IPS-18a (cell line): ENCODE results near the gene PRCC.

Experiments
- H3K27ac ChIP-seq: one replicate; pipeline ENCODE4 v1.5.1; 2013; ENCODE audit warnings: low read length
- H3K27me3 ChIP-seq: one replicate; pipeline ENCODE4 v1.6.1; 2013; ENCODE audit warnings: mild to moderate bottlenecking, low read length; ENCODE audit not compliant: control insufficient read depth, insufficient read depth
- H3K36me3 ChIP-seq: one replicate; pipeline ENCODE4 v1.6.1; 2013; ENCODE audit warnings: low read depth, low read length; ENCODE audit not compliant: control insufficient read depth
- H3K4me1 ChIP-seq: one replicate; pipeline ENCODE4 v1.6.1; 2013; ENCODE audit warnings: low read depth, low read length; ENCODE audit not compliant: control insufficient read depth
- H3K4me3 ChIP-seq: one replicate; pipeline ENCODE4 v1.5.1; 2013; ENCODE audit warnings: low read length
- H3K9ac ChIP-seq: one replicate; pipeline ENCODE4 v1.6.1; 2013; ENCODE audit warnings: mild to moderate bottlenecking, low read length, moderate library complexity
- H3K9me3 ChIP-seq: one replicate; pipeline ENCODE4 v1.6.1; 2013; ENCODE audit warnings: low read depth, low read length; ENCODE audit not compliant: control insufficient read depth

Gene PRCC

DNA sequence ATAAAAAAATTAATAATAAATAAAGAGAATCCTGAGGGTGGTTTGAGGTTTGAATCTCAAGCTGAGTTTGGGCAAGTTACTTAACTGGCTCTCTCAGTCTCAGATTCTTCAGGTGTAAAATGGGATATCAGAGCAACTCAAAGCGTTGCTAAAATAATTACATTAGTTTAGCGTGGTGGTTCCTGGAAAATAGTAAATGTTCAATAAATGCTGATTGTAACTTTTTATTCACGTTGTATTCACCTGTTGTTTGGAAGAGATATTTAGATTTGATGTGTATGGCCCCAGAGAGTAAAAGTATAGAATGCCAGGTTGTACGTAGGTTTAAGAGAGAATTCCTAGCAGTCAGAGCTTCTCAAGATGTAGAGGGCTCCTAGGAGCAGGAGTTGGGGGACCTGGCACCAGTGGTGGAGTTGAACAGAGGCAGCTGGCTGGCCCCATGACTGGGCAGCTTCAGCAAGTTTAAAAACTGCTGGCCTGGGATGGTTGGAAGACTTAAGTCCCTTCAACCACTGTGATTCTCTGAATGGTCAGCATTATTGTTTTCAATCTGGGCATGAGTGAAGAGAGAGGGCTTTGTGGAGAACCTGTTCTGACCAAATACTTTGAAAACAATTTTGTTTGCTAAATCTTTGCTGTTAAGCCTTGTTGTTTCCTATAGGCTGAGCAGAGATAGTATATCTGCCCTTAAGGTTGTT, 22.4 kb downstream of the PRCC start:
- H3K4me3 ChIP-seq = no peak overlapping the region
- H3K9me3 ChIP-seq = no peaks in the 10 kb centered on the region
- H3K4me1 ChIP-seq = no peaks in the 10 kb centered on the region
- H3K27ac ChIP-seq = no peak overlapping the region
- peaks cover 66% of the 10 kb centered on the region for H3K36me3 ChIP-seq
- no peak overlapping the region for H3K9ac ChIP-seq
- H3K27me3 ChIP-seq = no peaks in the 10 kb centered on the region

GRCh38 chr1:156794506-156795373, 27.4 kb downstream of the PRCC start:
- Histone ChIP-seq H3K27ac (no peak overlapping the region), H3K36me3 (peaks cover 82% of the 10 kb centered on the region), H3K9me3 (no peaks in the 10 kb centered on the region), H3K4me3 (no peak overlapping the region), H3K4me1 (no peaks in the 10 kb centered on the region), H3K9ac (no peak overlapping the region), H3K27me3 (no peaks in the 10 kb centered on the region)

DNA sequence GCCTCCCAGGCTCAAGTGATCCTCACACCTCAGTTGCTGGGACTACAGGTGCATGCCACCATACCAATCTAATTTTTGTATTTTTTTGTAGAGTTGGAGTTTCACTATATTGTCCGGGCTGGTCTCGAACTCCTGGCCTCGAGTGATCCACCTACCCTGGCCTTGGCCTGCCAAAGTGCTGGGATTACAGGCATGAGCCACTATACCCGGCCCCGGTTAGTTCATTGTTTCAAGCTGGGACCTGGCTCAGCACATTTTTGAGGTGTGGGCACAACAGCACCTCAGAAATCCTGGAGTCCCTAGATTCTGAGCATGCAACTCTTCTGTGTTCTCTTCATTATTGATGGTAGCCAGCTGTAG, 28.0 kb downstream of the PRCC start:
- H3K27me3 ChIP-seq = no peaks in the 10 kb centered on the region
- H3K9me3 ChIP-seq = no peaks in the 10 kb centered on the region
- H3K27ac ChIP-seq = no peak overlapping the region
- H3K9ac ChIP-seq = no peak overlapping the region
- H3K4me3 ChIP-seq = no peak overlapping the region
- H3K4me1 ChIP-seq = no peaks in the 10 kb centered on the region
- peaks cover 85% of the 10 kb centered on the region for H3K36me3 ChIP-seq

DNA sequence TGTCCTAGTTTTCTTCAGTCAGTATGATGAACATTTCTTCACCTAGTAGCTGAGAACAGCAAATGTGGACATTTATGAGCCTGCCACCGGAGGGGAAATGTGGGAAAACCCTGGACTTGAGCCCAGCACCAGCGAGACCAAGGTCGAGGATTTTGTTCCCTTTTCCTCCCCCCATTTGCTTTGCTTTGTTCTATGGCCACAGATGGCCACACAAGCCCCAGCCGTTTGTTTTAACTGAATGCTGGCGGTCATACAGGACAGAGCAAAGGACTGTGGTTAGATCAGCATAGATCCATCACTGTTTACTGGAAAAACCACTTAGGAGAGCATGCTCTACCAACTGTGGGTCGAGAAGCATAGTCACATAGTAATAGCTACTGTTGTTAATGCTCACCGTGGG, 28.5 kb downstream of the PRCC start:
- Histone ChIP-seq H3K36me3 (peaks cover 89% of the 10 kb centered on the region), H3K27me3 (no peaks in the 10 kb centered on the region), H3K9ac (no peak overlapping the region), H3K4me3 (no peak overlapping the region), H3K4me1 (no peaks in the 10 kb centered on the region), H3K27ac (no peak overlapping the region), H3K9me3 (no peaks in the 10 kb centered on the region)

DNA sequence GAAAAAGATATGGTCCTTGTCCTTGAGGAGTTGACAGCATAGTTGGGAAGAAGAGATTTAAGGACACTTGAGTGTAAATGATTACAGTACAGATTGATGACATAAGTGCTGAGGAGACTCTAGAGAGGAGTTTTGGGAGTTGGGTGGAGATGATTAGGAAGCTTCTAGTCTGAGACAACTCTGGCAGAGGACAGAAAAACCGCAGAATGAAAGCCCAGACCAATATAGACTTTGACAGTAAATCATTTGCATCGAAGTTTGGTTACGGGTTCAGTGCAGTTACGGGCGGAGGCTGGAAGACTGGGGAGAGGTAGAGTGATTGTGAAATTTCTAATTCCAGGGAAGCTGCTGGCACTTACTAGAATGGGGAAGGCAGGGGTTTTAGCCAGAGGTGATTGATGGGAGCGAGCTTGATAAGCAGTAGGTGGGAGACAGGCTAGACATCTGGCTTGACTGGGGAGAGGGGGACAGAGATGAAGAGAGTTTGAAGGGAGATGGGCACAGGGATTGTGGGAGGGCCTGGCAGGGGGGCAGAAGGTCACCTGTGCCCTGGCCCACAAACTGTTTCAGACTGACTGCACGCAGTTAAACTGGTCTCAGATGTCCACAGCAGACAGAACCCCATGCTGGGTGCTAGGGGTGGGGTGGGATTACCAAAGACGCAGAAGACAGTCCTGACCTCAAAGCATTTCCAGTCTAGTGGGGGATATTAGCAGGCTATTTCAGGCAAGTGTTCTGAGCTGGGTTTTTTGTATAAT, 29.2 kb downstream of the PRCC start:
- Histone ChIP-seq H3K9me3 (no peaks in the 10 kb centered on the region), H3K27ac (no peak overlapping the region), H3K27me3 (no peaks in the 10 kb centered on the region), H3K4me3 (no peak overlapping the region), H3K4me1 (no peaks in the 10 kb centered on the region), H3K9ac (no peak overlapping the region), H3K36me3 (peaks cover 89% of the 10 kb centered on the region)

GRCh38 chr1:156797212-156797871, 30.0 kb downstream of the PRCC start:
- Histone ChIP-seq H3K27me3 (no peaks in the 10 kb centered on the region), H3K36me3 (peaks cover 82% of the 10 kb centered on the region), H3K4me1 (no peaks in the 10 kb centered on the region), H3K9ac (no peak overlapping the region), H3K9me3 (no peaks in the 10 kb centered on the region), H3K27ac (no peak overlapping the region), H3K4me3 (no peak overlapping the region)

DNA sequence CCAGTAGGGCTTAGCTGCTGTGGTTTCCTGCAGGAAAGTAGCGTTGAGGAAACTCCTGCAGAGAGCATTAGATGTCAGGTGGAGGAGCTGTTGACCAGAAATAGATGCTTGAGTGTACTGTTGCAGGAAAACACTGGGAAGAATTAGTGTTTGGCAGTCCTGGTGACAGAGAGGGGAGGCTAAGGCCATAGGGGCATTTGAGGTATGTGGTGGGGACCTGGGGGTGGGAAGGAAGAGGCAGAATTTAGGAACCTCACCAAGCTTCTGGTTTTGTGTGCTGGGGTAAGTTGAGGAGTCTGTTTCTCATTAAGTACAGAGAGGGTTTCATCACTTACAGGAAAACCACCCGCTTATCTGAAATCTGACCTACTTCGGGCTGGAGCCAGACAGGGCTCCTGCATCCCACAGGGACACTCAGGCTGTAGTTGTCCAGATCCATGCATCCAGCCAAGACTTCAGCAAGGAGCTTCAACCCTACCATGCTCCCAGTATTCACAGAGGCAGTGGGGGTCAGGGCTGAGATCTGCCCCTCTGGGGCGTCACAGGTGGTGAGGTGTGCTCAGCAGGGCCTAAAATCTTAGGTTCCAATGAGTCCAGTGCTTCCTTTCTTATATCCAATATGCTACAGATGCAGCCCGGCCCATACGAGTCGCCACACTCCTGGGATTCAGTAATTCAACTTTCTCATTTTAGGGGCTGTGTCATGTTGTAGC, 34.2 kb downstream of the PRCC start:
- Histone ChIP-seq H3K9ac (no peak overlapping the region), H3K4me1 (no peaks in the 10 kb centered on the region), H3K4me3 (no peak overlapping the region), H3K36me3 (peaks cover 40% of the 10 kb centered on the region), H3K27me3 (no peaks in the 10 kb centered on the region), H3K27ac (no peak overlapping the region), H3K9me3 (no peaks in the 10 kb centered on the region)

- no peak overlapping the region for H3K4me3 ChIP-seq
- H3K9me3 ChIP-seq = no peaks in the 10 kb centered on the region
- no peaks in the 10 kb centered on the region for H3K4me1 ChIP-seq
- no peak overlapping the region for H3K9ac ChIP-seq
- peaks cover 32% of the 10 kb centered on the region for H3K36me3 ChIP-seq
- H3K27me3 ChIP-seq = no peaks in the 10 kb centered on the region
- no peak overlapping the region for H3K27ac ChIP-seq
These were observed 35.1 kb downstream of the PRCC start for GRCh38 chr1:156802421-156802935.

DNA sequence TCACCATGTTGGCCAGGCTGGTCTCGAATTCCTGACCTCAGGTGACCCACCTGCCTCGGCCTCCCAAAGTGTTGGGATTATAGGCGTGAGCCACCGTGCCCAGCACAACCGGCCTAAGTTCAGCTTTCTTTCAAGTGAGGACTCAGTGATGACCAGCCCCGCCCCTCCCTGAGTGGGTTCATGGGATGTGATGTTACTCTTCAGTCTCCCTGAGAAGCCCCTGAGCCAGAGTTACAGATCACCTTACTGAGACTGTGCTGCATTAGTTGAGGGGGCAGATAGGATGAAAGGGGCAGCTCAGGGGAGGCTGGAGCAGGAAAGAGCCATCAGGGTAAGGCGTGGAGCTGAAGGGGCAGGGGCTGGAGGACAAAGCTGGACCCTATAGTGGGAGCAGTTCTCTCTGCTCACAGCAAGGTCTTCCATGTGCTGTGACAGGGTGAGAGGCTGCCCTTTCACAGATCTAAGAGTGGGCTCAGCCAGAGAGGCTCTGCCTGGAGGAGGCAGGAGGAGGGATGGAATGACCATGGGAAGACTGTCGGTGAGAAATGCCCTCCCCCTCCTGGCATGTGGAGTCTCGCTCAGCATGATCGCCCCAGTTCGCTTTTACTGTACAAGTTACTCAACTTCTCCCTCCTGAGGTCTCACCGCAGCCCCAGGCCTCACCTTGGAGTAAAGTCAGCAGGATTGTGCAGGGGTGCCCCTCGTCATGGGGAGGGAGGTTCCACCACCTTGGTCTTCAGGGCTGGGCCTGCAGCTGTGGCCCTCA, 35.9 kb downstream of the PRCC start:
- no peaks in the 10 kb centered on the region for H3K9me3 ChIP-seq
- no peak overlapping the region for H3K27ac ChIP-seq
- H3K9ac ChIP-seq = no peak overlapping the region
- H3K36me3 ChIP-seq = peaks cover 24% of the 10 kb centered on the region
- H3K4me3 ChIP-seq = no peak overlapping the region
- H3K4me1 ChIP-seq = no peaks in the 10 kb centered on the region
- no peaks in the 10 kb centered on the region for H3K27me3 ChIP-seq

DNA sequence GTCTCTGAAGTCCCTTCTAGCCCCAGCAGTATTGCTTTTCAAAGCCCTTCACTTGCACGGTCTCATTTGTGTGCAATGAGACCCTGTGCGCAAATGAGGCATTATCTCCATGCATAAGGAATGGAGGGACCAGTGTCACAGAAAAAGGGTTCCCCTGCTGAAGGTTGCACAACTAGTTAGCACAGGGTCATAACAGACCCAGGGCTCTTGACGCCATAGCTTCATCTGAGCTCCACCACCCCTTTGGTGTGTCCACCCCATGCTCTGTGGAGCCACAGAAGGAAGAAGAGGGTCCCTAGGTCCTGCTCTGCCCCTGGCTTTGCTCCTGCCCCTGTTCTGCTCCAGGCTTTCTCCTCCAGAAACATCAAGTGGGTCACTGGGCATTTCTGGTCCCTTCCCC, 36.7 kb downstream of the PRCC start:
- Histone ChIP-seq H3K4me1 (no peaks in the 10 kb centered on the region), H3K9ac (no peak overlapping the region), H3K9me3 (no peaks in the 10 kb centered on the region), H3K36me3 (peaks cover 22% of the 10 kb centered on the region), H3K4me3 (no peak overlapping the region), H3K27me3 (no peaks in the 10 kb centered on the region), H3K27ac (no peak overlapping the region)
